ENCODE results near the gene DDX17.

DDX17 gene

DNA sequence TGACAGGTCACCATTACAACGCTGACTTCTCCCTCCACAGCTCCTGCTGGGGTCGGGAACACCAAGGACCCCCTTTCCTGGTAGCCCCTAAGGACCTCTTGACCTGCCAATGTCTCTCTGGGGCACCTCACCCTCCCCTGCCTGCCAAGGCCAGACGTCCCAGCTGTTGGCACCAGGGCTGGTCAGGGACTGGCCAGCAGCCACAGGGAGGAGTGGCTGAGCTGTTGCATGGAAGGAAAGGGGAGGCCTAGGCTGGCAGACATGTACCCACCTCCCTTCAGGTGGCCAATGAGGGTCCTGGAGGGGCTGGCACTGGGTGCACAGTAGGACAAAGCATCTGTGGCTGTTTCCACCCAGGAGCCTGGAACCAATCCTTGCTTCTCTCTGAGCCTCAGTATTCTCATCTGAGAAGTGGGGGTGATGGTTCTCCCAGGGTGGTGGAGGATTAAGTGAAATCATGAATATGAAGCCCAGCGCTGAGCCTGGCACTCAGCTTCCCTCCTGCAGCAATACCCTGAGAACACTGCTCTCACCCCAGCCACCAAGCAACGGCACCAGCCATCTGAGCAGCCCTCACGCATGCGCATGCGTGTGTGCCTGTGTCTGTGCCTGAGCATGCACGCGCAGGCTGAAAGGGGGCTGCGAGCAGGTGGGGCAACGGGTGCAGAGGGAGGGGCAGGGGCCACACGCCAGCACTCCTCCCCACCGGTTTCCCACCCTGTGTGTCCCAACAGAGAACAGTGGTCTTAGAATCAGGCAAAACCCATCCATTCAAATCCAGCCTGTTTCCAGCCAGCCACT is 57.0 kb downstream of the DDX17 start:
- no peak for DNase-seq (ENCODE audit: low read depth)

DNA sequence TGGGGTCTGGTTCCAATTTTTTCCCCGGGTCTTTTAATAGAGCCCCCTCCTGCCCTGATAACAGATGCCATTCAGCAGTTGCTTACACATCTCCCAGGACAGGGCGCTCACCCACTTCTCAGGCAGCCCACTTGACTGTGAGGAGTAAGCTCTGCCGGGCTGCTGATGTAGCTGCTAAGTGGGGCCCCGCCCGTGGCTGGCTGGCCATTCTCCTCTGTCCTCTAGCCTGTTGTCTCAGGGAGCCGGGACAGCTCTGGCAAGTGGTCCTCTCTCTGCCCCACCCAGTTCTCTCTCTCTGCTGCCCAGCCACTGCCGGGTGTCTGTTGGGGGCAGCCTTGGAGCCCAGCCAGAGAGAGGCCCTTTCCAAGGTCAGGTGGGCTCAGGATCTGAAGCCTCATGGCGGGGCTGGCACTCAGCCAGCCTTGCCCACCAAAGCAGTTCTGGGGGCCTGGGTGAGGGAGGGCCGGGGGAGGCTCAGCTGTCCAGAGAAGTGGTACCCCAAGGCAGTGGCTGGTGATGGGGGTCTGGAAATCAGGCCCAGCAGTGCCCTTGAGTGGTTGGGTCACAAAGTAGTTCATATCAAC is 60.0 kb downstream of the DDX17 start:
- no peak for DNase-seq (ENCODE audit: low read depth)

DNA sequence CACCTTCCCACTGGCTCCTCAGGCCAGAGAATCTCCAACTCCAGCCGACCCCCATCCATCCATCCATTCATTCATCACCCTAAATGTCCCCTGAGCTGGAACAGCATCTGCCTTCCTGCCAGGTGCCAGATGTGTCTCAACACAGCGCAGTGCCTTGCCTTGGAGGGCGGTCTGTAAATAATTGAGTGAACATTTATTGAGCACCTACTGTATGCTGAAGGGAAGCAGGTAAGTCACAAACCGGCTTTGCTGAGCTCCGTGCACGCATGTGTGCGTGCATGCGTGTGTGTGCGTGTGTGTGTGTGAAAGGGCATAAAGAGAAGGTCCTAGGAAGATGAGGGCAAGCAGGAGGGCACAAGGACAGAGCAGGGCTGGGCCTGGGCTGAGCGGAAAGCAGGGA is 61.3 kb downstream of the DDX17 start:
- DNase-seq (ENCODE audit: low read depth) = no peak

- DNase-seq (ENCODE audit: low read depth) = no peak
These were observed 62.2 kb downstream of the DDX17 start for GRCh38 chr22:38443628-38444521.

DNA sequence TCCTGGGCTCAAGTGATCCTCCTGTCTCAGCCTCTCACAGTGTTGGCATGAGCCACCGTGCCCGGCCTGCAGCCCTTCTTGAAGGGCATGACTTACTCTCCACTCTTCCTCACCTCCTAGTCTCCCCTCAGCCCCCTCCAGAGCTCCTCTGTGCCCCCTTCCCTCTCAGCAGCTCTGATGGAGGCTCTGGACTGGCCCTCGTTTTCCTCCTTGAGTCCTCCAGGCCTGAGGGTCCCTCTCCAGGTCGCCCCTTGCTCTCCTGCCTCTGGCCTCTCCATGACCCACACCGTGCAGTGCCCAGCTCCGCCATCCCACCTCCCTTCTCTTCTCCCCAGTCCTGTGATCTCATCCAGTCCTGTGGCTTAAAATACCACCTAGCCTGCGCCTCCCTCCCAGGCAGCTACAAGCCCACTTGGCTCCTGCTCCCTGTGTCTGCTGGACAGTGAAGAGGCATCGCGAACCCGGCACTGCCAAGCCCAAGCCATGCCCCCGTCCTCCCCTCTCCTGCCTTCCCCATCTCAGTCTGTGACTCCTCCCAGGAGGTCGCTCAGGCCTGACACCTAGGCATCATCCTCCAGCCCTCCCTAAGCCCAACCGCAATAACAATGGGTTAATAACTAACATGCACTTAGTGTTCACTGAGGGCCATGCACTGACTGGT is 63.0 kb downstream of the DDX17 start:
- DNase-seq (ENCODE audit: low read depth) = no peak

DNA sequence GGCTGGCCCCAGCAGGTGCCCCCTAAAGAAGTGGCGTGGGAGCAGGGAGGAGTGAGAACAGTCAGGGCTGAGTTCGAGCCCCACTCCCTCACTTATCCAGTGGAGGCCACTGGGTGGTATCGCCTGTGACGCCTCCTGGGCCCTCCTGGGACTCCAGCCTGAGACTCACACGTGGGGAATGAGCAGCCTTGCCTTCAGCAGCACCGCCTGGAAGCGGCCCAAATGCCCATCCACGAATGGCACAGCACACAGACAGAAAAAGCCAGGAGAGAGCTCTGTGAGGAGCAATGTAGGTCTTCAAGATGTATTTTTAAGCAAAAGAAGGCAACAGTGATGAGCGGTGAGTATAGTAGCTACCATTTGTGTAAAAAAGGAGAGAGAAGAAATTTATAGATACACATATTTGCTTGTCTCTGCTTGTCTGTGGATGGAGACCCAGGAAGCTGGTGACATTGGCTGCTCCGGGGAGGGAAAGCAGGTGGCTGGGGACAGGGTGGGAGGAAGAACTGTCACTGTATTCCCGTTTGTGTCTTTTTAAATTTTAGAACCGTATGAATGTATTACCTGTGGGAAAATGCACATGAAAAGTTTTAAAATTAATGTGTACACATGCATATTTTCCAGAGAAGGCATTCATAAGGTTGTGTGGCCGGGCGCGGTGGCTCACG is 64.4 kb downstream of the DDX17 start:
- DNase-seq (ENCODE audit: low read depth) = no peak

DNA sequence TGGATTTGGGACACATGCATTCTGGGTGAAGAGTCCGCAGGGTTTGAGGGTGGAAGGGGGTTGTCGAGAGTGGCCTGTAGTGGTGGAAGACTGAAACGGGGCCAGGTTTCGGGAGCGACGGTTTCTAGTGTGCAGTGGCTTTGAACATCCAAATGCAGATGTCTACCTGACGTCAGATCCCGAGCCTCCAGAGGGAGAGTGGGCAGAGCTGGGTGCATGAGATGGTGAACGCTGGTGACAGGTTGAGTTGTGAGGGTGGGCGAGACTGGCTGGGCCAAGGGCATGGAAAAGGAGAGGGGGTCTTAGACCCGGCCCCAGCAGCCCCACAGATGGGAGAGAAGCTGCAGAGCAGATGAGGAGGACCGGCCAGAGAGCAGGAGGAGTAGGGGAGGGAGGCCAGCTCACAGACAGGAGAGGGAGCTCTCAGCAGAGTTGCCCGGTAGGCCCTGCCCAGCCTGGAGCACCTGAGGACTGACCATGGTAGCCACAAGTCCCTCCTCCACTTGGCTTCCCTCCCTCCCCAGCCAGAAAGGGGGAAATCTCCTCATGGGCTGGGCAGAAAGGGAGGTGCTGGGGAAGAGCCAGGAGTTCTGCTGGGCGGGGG is 65.3 kb downstream of the DDX17 start:
- no peak for DNase-seq (ENCODE audit: low read depth)

DNA sequence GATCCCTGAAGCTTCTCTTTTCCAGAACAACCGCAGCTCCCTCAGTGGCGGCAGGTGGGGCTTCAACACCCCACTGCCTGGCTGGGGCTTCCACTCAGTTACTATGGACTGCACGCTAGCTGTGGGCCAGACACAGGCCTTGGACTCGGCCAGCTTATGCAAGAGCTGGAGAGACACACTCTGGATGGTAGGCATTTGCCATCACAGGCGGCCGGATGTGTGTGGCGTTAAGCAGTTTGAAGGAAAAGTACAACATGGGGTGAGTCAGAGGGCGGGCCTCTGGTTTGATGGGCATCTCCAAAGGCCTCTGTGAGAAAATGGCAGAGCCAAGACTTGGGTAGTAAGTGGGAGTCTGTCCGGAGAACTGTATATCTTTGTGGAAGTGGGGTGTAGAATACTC is 68.7 kb downstream of the DDX17 start:
- no peak for DNase-seq (ENCODE audit: low read depth)

- DNase-seq (ENCODE audit: low read depth) = no peak
These were observed 69.3 kb downstream of the DDX17 start for GRCh38 chr22:38436629-38437395.

GRCh38 chr22:38435965-38436364 is 70.1 kb downstream of the DDX17 start:
- DNase-seq (ENCODE audit: low read depth) = no peak

DNA sequence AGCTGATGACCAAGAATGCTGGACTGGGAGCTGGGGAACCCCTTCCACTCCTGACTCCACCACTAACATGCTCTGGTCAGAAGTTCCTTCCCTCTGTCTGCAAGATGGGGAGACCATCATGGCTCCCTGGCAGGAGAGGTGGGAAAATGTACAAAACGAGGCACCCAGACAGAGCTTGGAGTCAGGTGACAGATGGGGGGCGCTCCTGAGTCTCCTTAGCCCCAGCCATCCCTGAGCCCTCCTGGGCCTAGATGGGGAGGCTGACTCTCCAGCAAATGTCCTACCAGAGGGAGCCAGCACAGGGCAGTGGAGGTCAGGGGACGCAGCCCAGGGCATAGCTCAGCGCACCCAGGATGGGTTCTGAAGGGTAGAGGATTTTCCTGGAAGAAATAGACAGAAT is 71.1 kb downstream of the DDX17 start:
- DNase-seq (ENCODE audit: low read depth) = no peak

DNA sequence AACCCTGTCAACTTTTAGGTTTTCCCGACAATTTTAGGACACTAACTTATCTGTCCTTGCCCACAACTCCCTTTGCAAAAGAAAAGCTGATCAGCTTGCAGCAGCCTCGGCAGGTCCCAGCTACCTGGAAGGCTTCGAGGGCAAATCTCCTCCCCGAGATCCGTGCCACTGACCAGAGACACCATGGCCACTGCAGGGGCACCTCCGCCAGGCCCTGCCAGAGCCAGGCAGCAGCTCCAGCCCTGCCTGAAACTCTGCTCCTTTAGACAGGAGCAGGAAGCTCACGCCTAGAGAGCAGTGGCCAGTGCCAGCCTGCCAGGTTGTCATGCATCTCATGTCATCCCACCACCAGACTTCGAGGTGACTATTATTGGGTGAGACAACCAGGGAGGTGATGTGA is 72.2 kb downstream of the DDX17 start:
- DNase-seq (ENCODE audit: low read depth) = no peak
